Fibroblast of villous mesenchyme (primary cell): Measurements from ENCODE around the gene ATAD3A. TPM values are rescaled to one million over a fixed set of nuclear protein-coding genes. Genes with fewer than 3 reads are reported as not detected.

Source experiments
- DNase-seq: peaks from one replicate; pipeline ENCODE4 v3.0.0-alpha.2; 2010; ENCODE audit warnings: low read depth
- H3K4me3 ChIP-seq: 2 replicates; pipeline ENCODE4 v1.5.1; 2011; ENCODE audit warnings: low read depth, mild to moderate bottlenecking, low read length
- CTCF ChIP-seq: IDR thresholded peaks from 2 replicates; pipeline ENCODE4 v1.5.1; 2012; ENCODE audit warnings: low read depth, mild to moderate bottlenecking, low read length; ENCODE audit not compliant: insufficient read depth
- total RNA-seq: library from RNA; depleted of rRNA; stranded (reverse); fragments of >200 nt; gene quantifications from 2 replicates; pipeline ENCODE4 v1.2.3, GENCODE V29; 2012

Gene ATAD3A
- total RNA-seq, 1 donor: 36.7 TPM

GRCh38 chr1:1567891-1568291 is 55.9 kb downstream of the ATAD3A start:
- peak; percentile 77 for DNase-seq
- no peak for TF ChIP-seq CTCF
- no peak overlapping the region for H3K4me3 ChIP-seq

- no peak for DNase-seq
- TF ChIP-seq CTCF: no peak
- no peak overlapping the region for H3K4me3 ChIP-seq
Measured at GRCh38 chr1:1569341-1569740, 57.4 kb downstream of the ATAD3A start.

GRCh38 chr1:1573843-1574720 is 62.1 kb downstream of the ATAD3A start:
- peak; percentile 14 for TF ChIP-seq CTCF
- H3K4me3 ChIP-seq: peak overlapping the region; percentile 96
- peak; percentile 74 for DNase-seq

GRCh38 chr1:1574721-1575537 is 63.0 kb downstream of the ATAD3A start, which contains the start of gene SSU72:
TSS of gene SSU72 (minus strand) at chr1:1574863. CDS start at chr1:1574557, 306 bp downstream.
- TF ChIP-seq CTCF: no peak
- DNase-seq: peak; percentile 94
- peak within 1 kb of the TSS; percentile 96 for H3K4me3 ChIP-seq

GRCh38 chr1:1577367-1578011 is 65.5 kb downstream of the ATAD3A start:
- DNase-seq: no peak
- H3K4me3 ChIP-seq: no peak overlapping the region
- no peak for TF ChIP-seq CTCF

- TF ChIP-seq CTCF: no peak
- no peak for DNase-seq
- no peak overlapping the region for H3K4me3 ChIP-seq
Measured at GRCh38 chr1:1578371-1578940, 66.5 kb downstream of the ATAD3A start.
